Measurements from ENCODE around the gene PHOX2B. TPM values are rescaled to one million over a fixed set of nuclear protein-coding genes. Genes with fewer than 3 reads are reported as not detected.

Gene PHOX2B
- total RNA-seq, 1 donor from 2014 or later = not detected

DNA sequence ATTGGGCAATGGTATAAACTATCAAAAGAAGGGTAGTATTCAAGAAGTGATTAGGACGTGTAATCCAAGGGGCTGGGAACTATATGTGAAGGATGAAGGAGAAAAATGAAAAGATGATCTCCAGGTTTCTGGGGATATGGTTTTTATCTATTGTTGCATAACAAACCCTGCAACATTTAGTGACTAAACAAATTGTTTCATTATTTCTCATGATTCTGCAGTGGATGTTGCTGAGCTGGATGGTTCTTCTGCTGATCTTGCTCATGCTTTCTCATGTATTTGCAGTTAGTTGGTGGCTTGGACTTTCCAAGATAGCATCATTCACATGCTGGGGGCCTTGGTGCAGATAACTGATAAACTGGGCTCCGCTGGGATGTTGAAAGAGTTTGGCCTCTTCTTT lies 29.1 kb downstream of the PHOX2B start:
- no peak overlapping the region for H3K4me3 Mint-ChIP-seq (ENCODE audit: unreplicated experiment)
- DNase-seq (ENCODE audit: extremely low spot score, unreplicated experiment) = no peak
- H3K27me3 Mint-ChIP-seq (ENCODE audit: unreplicated experiment) = peaks cover 2% of the 10 kb centered on the region
- H3K9me3 Mint-ChIP-seq (ENCODE audit: unreplicated experiment) = peaks cover 7% of the 10 kb centered on the region
- H3K4me1 Mint-ChIP-seq (ENCODE audit: unreplicated experiment) = no peaks in the 10 kb centered on the region
- no peaks in the 10 kb centered on the region for H3K36me3 Mint-ChIP-seq (ENCODE audit: unreplicated experiment)
- no peak overlapping the region for H3K27ac Mint-ChIP-seq (ENCODE audit: unreplicated experiment)
- TF ChIP-seq CTCF (IDR thresholded peaks at IDR 0.05) = no peak

DNA sequence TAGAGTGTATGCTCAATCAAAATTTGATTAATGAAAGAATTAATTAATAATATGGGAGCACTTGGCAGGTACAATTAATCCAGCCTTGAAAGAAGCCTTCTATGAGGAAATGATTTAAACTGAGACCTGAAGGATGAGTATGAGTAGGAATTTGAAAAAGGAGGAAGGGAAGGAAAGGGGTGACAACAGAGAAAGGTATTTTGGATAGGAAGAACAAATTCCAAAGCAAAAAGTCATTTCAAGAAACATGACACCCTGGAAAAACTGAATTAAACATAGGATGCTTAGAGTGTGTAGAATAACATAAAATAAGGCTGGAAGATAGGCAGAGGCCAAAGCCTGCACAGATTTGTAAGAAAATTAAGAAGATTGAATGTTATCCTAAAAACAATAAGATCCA lies 29.6 kb downstream of the PHOX2B start:
- Mint-ChIP-seq H3K27ac (ENCODE audit: unreplicated experiment) (no peak overlapping the region), H3K4me1 (ENCODE audit: unreplicated experiment) (no peaks in the 10 kb centered on the region), H3K4me3 (ENCODE audit: unreplicated experiment) (no peak overlapping the region), H3K27me3 (ENCODE audit: unreplicated experiment) (peaks cover 2% of the 10 kb centered on the region), H3K9me3 (ENCODE audit: unreplicated experiment) (peaks cover 7% of the 10 kb centered on the region), H3K36me3 (ENCODE audit: unreplicated experiment) (no peaks in the 10 kb centered on the region)
- TF ChIP-seq CTCF (IDR thresholded peaks at IDR 0.05) = no peak
- no peak for DNase-seq (ENCODE audit: extremely low spot score, unreplicated experiment)

DNA sequence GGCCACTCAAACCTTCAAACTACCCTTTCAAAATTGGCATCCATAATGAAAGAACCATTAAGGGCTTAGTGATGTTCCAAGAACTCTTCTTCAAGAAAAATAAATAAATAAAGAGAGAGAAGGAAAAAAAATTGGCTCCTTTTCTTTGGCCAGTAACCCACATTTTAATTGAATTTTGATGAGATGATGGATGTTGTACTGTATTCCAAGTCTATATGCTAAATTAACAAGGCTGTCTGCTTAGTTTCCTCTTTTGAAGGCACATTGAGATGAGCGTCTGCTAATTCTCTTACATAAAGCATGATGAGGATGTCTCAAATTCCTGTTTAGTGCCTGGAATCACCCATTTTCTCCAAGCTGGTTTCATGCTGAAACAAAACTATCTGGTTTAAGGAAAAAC lies 33.4 kb downstream of the PHOX2B start:
- Mint-ChIP-seq H3K27ac (ENCODE audit: unreplicated experiment) (no peak overlapping the region), H3K4me1 (ENCODE audit: unreplicated experiment) (peaks cover under 1% of the 10 kb centered on the region), H3K36me3 (ENCODE audit: unreplicated experiment) (no peaks in the 10 kb centered on the region), H3K9me3 (ENCODE audit: unreplicated experiment) (peaks cover 6% of the 10 kb centered on the region), H3K27me3 (ENCODE audit: unreplicated experiment) (no peaks in the 10 kb centered on the region), H3K4me3 (ENCODE audit: unreplicated experiment) (no peak overlapping the region)
- no peak for DNase-seq (ENCODE audit: extremely low spot score, unreplicated experiment)
- no peak for TF ChIP-seq CTCF (IDR thresholded peaks at IDR 0.05)

GRCh38 chr4:41714364-41715000 lies 34.0 kb downstream of the PHOX2B start:
- Mint-ChIP-seq H3K4me3 (ENCODE audit: unreplicated experiment) (no peak overlapping the region), H3K4me1 (ENCODE audit: unreplicated experiment) (peaks cover 2% of the 10 kb centered on the region), H3K27me3 (ENCODE audit: unreplicated experiment) (no peaks in the 10 kb centered on the region), H3K27ac (ENCODE audit: unreplicated experiment) (no peak overlapping the region), H3K36me3 (ENCODE audit: unreplicated experiment) (no peaks in the 10 kb centered on the region), H3K9me3 (ENCODE audit: unreplicated experiment) (no peaks in the 10 kb centered on the region)
- TF ChIP-seq CTCF (IDR thresholded peaks at IDR 0.05) = no peak
- no peak for DNase-seq (ENCODE audit: extremely low spot score, unreplicated experiment)

DNA sequence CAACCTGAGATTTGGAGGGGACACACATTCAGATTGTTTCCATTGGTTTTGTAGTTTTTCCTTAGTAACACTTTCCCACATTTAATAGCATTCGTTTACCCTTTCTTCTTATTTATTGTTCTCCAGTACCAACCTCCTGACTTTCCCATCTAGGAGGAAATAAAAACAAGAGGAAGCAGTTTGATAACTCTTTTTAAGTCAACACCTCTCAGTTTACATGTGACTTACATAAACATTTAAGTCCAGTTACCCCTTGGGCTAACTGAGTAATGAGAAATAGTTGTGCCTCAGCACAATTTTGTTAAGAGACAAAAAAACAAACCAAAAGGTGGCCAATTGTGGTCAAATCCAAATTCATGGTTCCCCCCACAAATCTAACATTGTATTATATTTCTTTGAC lies 34.8 kb downstream of the PHOX2B start:
- H3K27me3 Mint-ChIP-seq (ENCODE audit: unreplicated experiment) = no peaks in the 10 kb centered on the region
- no peak for DNase-seq (ENCODE audit: extremely low spot score, unreplicated experiment)
- no peak for TF ChIP-seq CTCF (IDR thresholded peaks at IDR 0.05)
- H3K9me3 Mint-ChIP-seq (ENCODE audit: unreplicated experiment) = no peaks in the 10 kb centered on the region
- no peak overlapping the region for H3K4me3 Mint-ChIP-seq (ENCODE audit: unreplicated experiment)
- peaks cover 2% of the 10 kb centered on the region for H3K4me1 Mint-ChIP-seq (ENCODE audit: unreplicated experiment)
- no peak overlapping the region for H3K27ac Mint-ChIP-seq (ENCODE audit: unreplicated experiment)
- H3K36me3 Mint-ChIP-seq (ENCODE audit: unreplicated experiment) = no peaks in the 10 kb centered on the region
